T-helper 2 cell (primary cell): ENCODE measurements around the gene AGAP3.
A peak's percentile ranks its signal among the peaks of the same experiment; 100 is the strongest.

Experiments
- DNase-seq, 5 experiments: peaks; one replicate each; pipeline versions ENCODE4 v3.0.0 to v3.0.0-alpha.2; 2012 to 2022

Gene AGAP3

DNA sequence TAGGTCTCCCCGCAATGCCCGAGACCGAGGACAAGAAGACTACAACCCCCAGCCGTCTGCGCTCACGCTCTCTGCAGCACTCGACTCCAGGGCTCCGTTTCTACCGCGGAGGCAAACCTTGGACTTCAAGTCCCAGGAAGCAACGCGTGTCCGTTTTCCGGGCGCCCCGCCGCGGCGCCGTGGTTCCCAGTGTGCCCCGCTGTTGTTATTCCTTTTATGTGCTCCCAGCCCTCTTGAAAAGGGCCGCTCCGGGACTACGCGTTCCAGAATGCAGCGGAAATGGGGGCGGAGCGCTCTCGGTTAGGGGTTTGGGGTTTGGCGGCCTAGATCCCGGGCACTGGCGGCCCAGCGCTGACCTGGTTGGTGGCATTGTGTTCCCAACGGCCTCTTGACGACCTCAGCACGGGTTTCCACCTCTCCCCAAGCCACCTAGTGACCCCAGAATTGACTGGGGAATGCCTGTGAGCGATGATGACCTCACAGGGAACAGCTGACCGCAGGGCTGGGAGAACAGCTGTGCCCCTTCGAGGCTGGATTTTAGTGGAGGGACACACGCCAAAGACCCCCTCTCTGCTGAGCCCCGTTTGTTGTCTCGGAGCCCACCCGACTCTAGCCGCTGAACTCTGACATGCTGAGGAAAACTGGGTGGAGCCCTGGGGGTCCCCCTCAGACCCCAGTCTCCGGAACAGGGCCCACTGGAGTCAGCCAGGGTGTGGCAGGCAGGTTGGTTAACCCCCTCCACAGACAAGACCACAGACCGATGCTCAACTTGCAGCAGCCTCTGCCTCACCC lies 28.1 kb upstream of the AGAP3 start:
- peak; percentile 89 to 99 (median 96) for DNase-seq

DNA sequence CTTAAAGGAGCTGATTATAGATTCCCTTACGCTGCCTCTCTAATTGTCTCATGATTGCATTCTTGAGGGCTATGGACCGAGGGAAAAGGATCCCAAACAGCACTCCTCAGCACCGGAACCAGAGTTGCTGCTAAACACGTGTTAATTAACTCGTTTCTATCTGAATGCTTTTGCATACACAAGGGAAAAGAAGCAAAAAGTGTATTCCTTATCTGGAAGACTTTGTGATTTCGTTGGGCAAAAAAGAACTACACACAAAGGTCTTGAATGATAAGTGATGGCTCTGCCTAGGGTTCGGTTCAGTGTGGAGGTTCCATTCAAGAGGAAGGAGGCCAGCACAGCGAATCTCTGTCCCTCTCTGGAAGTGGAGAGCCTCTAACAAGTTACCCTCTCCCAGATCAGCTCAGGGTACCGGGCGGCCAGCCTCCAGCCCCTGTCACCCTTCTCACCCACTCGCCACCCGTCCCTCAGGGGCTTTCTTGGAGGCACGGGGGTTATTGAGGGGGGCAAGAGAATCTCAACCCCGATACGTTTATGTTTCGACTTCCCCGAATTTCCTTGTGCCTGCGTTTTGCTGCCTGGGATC lies 27.4 kb upstream of the AGAP3 start:
- peak in 2 of 5 experiments; percentile 16 to 23 for DNase-seq

DNA sequence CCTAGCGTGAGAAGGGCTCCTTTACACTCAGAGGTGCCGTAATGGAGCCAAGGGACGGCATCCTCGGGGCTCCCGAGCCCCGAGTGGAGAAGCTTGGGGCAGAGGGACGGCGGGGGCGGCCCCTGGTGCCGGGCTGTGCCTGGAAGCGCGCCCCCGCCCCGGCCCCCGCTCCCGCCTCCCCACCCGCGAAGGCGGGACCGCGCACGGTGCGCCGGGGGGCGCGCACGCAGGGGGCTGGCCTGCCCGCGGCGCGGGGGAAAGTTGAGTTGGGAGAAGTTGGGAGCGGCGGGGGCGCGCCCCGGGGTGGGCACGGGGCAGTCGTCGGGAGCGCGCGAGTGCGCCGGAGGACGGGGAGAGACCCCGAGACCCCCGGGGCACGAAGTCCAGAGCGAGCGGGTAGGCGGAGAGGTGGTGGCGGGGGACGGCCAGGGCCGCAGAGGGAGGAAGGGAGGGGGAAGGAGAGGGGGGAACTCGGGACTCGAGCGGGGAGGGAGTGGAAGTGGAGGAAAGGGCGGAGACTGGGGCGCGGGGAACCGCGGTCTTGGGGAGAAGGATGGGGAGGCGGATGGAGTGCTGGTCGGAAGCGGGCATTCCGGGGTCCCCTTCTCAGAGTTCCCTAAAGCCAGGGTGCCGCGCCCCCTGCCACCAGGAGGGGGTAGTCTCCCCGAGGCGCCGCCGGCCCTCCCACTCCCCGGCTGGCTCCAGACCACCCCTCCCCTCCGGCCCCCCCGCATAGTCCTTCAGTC lies 26.7 kb upstream of the AGAP3 start, which contains the start of gene SLC4A2:
Gene SLC4A2 (plus strand): TSS at position 223 of the 746 bp plus-strand sequence. CDS start 2,399 bp downstream, outside the sequence.
- peak; percentile 47 to 84 (median 60) for DNase-seq

DNA sequence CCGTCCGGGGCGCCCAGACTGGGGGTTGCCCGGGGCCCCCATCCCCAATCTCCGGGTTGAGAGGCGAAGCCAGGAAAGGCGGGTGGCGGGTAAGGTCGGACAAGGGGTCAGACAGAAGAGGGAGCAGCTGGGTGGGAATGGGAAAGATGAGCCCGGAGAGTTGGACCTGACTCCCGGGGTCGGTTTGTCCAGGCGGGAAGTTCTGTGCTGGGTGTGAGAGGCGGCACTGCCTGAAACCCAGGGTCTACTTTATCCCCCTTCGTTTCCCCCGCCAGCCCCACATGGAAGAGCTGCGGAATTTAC lies 26.2 kb upstream of the AGAP3 start:
- no peak for DNase-seq

DNA sequence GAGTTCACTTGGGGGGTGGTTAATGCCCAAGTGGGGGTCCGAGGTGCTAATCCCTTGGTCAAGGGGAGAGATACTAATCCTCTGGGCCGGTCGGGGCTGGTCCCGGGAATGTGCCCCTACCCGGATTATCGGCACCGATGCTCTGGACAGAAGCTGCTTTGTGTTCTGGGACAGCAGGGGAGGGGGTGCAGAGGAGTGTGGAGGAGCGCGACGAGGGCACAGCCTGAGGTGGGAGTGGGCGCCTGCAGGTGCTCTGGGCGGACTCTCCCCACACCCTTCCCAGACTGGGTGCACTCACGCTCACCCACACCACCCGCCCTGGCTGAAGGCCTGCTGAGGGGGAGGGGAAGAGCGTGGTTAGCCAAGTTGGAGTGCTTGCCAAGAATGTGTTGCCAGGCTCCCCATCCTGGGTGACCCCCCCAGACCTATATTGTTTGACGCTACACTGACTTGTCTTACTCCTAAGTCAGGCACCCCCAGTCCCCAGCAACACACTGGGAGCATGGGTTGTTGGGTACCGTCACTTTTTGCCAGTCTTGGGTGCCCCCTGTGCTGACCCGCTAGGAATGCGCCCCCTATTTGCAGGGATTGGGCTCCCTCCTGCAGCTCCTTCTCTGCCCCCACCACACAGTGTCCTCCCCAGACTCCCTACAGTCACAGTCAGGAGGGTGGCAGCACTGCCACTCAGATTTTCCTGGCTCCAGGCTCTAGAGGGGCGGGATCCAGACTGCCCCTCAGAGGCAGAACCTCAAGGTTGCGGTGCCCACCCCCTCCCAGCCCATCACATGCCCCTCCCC lies 25.7 kb upstream of the AGAP3 start:
- DNase-seq = peak in 1 of 5 experiments; percentile 26

DNA sequence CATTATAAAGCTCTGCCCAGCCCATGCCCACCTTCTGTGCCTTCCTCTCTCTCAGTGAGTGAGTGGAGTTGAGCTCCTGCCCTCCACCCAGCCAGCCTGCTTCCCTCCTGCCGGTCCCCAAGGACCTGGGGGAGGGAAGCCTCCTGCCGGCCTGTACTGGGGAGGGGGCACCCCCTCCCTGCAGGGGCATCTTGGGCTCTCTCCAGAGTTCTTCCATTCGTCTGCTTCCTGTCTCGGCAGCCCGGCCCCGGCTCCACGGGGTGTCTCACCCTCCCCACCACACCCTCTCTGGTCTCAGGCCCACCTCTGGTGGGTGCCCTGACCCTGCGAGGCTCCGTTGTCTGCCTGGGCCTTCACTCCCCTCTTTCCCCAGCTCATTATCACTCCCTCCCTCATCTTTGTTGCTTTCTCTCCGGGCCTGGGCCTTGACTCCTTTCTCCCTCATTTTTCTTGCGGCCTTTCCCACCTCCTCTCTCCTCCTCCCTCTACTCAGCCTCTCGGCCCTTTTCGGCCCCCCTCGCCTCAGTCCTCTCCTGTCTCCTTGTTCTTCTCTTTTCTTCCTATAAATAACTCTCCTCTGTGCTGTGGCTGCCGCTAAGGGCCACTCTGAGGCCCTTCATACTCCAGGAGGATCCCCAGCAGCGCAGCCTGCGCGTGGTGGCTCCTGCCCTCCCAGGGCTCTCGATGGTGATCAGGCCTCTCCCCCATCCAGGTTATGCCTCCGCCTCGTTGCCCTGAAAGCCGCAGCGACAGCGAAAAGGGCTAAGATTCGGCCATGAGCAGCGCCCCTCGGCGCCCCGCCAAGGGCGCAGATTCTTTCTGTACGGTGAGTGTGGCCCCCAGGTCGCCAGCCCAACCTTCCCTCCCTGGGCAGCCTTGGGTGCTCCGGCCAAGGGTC lies 24.8 kb upstream of the AGAP3 start:
- no peak for DNase-seq

DNA sequence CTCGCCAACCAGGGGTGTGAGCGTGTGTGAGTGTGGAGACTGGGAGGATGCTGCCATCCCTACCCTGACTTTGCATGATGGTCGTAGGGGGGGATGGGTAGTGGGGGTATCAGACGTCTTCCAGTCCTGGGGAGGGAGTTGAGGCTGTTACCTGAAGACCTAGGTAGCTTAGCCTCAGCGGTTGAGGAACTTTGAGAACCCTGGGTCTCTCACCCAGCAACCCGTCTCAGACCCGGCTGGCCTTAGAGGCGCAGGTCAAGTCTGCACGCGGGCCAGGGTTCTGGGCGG lies 24.2 kb upstream of the AGAP3 start:
- no peak for DNase-seq

DNA sequence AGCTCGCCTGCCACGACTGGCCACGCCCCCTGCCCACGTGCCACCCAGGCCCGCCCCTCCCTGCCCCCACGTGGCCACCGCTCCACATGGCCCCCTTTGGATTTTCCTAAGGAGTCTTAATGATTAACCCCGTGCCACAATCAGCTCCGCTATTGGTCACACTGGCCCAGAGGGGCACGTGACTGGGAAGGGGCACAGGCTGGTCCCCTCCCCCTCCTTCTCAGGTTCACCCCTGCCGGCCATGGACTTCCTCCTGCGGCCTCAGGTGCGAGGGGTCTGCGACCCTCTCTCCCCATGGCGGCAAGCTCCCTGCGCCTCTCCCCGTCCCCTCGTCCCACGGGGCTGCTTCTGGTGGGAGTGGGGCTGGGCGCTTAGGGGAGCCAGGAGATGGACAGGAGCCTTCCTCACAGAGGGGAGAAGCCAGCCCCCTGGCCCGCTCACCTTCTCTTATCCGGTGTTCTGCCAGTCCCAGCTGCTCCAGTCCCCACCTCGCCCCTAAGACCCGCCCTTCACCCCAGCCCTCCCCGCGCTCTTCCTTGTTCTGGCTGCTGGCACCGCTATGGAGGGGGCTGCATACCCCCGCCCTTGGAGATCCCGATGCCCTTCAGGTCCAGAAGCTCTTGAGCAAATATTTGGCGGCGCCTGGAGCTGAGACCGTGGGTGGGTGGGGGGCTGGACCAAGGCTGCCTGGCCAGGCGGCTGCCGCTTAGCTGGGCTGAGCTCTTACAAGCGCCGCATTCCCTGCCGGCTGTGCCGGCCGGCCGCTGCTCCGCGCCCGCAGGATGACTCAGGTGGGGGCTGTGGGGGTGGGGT lies 23.7 kb upstream of the AGAP3 start:
- no peak for DNase-seq

DNA sequence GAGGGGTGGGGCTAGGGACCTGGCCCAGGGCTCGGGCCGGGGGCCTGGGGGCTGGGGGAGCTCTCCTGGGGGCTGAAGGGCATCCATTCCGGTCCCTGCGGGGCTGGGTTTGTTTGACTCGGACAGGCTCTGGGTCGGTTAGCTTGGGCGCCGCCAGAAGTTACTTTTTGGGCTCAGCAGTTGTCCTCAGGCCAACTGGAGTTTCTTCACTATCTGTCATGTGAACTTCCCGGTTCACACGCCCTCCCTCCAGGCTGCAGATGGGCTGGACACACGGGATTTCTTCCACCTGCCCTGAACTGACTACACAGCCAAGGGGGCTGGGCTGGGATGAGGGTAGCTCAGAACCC lies 23.1 kb upstream of the AGAP3 start:
- DNase-seq = no peak

DNA sequence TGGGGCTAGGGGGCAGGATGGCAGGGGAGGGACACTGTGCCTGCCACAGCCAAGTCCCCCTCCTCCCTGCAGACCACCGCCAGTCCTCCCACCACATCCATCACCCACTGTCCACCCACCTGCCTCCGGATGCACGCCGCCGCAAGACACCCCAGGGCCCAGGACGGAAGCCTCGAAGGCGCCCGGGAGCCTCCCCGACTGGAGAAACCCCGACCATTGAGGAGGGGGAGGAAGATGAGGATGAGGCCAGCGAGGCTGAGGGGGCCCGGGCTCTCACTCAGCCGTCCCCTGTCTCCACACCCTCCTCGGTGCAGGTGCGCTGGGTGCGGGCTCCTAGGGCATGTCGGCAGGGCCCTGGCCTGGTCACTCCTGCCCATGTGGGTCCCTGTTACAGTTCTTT lies 21.8 kb upstream of the AGAP3 start:
- DNase-seq = no peak

DNA sequence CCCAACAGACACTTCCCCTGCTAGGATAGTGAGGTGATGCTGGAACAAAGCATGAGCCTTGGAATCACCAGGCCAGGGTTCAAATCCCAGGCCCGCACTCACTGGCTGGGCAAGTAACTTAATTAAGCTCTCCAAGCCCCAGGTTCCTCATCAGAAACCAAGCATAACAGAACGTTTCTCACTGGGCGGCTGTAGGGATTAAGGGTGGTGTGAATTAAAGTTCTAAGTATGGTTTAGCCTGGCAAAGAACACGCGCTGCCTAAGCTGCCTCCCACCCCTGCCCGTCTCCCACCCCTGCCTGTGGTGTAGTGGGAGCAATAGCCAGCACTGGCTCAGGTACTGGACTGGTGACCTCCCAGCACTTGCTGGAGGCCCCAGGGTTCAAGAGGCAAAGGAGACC lies 21.3 kb upstream of the AGAP3 start:
- DNase-seq = no peak

DNA sequence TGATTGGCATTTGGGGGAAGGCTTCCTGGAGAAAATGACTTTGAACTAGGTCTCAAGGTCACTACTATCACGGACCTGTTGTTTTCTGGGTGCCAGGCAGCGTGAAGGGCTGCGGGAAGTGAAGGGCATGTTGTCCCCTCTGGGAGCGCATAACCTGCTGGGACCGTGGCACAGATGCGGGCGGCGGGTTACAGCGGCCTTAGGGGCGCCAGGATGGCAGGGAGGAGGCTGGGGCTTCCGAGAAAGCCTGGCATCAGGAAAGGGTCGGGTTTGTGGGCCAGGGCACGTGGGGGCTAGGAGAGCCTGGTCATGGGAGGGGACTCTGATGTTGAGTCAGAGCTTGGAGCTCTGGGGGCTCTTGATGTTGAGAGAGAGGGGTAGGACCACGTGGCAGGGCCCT lies 20.8 kb upstream of the AGAP3 start:
- DNase-seq = no peak

DNA sequence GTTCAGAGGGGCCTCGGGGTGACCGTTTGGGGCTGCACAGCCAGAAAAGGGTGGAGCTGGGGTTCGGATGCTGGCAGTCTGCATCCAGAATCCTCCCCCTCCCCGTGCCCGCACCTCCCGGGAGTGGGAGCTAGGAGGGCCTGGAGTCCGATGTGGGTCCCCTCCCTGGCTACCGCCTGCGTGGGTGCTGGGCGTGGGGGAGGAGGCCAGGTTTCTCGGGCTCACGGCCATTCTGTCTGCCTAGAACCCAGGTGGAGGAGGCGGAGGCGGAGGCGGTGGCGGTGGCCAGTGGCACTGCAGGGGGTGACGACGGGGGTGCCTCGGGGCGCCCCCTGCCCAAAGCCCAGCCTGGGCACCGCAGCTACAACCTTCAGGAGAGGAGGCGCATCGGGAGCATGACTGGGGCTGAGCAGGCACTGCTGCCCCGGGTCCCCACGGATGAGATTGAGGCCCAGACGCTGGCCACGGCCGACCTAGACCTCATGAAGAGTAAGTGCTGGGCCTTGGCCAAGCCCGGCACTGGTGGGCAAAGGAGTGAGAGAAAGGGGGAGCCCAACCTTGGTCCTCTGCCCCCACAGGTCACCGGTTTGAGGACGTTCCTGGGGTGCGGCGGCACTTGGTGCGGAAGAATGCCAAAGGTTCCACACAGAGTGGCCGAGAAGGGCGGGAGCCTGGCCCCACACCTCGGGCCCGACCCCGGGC lies 19.9 kb upstream of the AGAP3 start:
- DNase-seq = no peak

DNA sequence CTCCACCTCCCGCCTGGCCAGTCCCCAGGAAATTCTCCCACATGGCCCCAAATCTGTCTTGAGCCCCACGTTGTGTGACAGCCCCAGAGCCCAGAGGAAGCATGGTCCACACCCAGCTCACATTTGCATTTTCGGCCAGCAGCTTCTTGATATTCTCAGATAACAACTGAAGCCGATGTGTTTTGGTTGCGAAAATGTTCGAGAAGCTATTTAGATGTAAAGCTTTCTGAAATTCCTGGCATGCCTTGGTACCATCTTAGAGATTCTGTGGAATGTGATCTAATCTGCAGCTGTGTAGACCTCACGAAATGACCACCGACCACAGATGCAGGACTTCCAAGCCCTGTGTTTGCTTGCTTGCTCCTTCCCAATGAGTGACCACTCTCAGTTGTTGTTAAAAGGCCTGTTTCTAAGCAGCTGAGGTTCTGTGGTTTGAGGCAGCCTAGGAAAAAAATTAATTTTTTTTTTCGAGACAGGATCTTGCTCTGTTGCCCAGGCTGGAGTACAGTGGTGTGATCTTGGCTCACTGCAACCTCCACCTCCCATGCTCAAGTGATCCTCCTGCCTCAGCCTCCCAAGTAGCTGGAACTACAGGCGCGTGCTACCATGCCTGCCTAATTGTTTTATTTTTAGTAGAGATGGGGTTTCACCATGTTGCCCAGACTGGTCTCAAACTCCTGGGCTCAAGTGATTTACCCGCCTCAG lies 18.1 kb upstream of the AGAP3 start:
- no peak for DNase-seq

DNA sequence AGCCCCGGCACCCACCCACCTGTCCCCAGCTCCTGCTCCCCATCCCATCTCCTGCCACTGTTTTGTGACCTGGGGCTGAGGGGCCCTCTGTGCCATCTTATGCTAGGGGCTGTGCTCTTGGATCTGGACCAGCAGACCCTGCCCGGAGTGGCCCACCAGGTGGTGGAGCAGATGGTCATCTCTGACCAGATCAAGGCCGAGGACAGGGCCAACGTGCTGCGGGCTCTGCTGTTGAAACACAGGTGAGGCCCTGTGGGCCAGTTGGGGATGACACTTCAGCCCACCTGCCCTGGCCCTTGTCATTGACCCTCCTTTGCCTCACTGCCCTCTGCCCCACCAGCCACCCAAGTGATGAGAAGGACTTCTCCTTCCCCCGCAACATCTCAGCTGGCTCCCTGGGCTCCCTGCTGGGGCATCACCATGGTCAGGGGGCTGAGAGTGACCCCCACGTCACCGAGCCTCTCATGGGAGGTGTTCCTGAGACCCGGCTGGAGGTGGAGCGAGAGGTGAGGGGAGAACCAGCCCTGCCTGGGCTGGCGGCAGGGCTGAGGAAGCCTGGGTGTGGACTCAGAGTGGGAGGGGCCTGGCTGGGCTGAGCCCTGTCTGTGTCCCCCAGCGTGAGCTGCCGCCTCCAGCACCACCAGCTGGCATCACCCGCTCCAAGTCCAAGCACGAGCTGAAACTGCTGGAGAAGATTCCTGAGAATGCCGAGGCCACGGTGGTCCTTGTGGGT lies 16.3 kb upstream of the AGAP3 start:
- DNase-seq = no peak

DNA sequence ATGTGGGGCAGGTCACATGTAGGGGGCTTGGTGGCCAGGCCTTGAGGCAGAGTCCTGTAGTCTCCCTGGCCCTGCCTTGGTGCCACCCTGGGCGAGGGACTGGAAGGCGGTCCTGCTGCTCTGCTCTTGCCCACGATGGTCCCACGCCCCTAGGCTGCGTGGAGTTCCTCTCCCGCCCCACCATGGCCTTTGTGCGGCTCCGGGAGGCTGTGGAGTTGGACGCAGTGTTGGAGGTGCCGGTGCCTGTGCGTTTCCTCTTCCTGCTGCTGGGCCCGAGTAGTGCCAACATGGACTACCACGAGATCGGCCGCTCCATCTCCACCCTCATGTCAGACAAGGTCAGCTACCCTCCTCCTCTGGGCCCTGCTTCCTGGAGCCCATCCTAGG lies 15.7 kb upstream of the AGAP3 start:
- no peak for DNase-seq

DNA sequence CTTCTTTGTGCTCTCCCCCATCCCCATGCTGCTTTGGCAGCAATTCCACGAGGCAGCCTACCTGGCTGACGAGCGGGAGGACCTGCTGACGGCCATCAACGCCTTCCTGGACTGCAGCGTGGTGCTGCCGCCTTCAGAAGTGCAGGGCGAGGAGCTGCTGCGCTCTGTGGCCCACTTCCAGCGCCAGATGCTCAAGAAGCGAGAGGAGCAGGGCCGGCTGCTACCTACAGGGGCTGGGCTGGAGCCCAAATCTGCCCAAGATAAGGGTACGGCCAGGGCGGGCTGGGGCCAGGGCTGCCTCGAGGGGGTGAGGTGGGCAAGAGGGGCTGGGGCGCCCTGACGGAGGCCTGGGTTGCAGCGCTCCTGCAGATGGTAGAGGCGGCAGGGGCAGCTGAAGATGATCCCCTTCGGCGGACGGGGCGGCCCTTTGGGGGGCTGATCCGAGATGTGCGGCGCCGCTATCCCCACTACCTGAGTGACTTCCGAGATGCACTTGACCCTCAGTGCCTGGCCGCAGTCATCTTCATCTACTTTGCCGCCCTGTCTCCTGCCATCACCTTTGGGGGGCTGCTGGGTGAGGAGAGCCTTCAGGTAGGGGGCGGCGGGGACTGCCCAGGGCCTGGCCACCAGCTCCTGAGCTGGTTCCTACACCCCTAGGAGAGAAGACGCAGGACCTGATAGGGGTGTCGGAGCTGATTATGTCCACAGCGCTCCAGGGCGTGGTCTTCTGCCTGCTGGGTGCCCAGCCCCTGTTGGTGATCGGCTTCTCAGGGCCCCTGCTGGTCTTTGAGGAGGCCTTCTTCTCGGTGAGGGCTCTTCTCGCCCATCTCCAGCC lies 15.0 kb upstream of the AGAP3 start:
- no peak for DNase-seq

DNA sequence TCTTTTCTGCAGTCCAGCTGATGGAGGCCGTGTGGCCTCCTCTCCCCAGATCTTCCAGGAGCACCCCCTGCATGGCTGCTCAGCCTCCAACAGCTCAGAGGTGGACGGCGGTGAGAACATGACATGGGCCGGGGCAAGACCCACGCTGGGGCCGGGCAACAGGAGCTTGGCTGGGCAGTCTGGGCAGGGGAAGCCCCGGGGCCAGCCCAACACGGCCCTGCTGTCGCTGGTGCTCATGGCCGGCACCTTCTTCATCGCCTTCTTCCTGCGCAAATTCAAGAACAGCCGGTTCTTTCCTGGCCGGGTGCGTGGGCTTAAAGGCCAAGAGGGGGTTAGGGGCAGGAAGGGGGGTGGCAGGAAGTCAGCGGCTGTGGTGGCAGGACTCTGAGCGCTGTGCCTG lies 12.3 kb upstream of the AGAP3 start:
- DNase-seq = no peak
